ENCODE measurements around the gene FRMPD4.

Gene FRMPD4

GRCh38 chrX:12580548-12580947 is 442.3 kb downstream of the FRMPD4 start:
- H2AFZ ChIP-seq (ENCODE audit: low read length), result no peak overlapping the region
- H3K9ac ChIP-seq (ENCODE audit: low read length), result no peak overlapping the region
- H3F3A ChIP-seq (ENCODE audit: insufficient read depth, low read length), result no peaks in the 10 kb centered on the region
- no peak overlapping the region for H3K4me2 ChIP-seq (ENCODE audit: low read length)
- no peaks in the 10 kb centered on the region for H3K79me2 ChIP-seq (ENCODE audit: insufficient read depth, low read length)
- no peak overlapping the region for H3K27ac ChIP-seq (ENCODE audit: low read depth, low read length, poor library complexity, severe bottlenecking)
- TF ChIP-seq, protein P1, sequence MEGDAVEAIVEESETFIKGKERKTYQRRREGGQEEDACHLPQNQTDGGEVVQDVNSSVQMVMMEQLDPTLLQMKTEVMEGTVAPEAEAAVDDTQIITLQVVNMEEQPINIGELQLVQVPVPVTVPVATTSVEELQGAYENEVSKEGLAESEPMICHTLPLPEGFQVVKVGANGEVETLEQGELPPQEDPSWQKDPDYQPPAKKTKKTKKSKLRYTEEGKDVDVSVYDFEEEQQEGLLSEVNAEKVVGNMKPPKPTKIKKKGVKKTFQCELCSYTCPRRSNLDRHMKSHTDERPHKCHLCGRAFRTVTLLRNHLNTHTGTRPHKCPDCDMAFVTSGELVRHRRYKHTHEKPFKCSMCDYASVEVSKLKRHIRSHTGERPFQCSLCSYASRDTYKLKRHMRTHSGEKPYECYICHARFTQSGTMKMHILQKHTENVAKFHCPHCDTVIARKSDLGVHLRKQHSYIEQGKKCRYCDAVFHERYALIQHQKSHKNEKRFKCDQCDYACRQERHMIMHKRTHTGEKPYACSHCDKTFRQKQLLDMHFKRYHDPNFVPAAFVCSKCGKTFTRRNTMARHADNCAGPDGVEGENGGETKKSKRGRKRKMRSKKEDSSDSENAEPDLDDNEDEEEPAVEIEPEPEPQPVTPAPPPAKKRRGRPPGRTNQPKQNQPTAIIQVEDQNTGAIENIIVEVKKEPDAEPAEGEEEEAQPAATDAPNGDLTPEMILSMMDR (IDR thresholded peaks at IDR 0.05; ENCODE audit: low read length), result no peak
- TF ChIP-seq EZH2 (IDR thresholded peaks at IDR 0.05; ENCODE audit: borderline replicate concordance, low read length), result no peak
- no peaks in the 10 kb centered on the region for H3K9me3 ChIP-seq (ENCODE audit: low read length)
- no peaks in the 10 kb centered on the region for H3K27me3 ChIP-seq (ENCODE audit: insufficient read depth, low read length)
- no peaks in the 10 kb centered on the region for H3K4me1 ChIP-seq (ENCODE audit: insufficient read depth, low read length, severe bottlenecking)
- H3K36me3 ChIP-seq (ENCODE audit: insufficient read depth, low read length), result no peaks in the 10 kb centered on the region
- H3K4me3 ChIP-seq (ENCODE audit: low read depth, low read length, poor library complexity, severe bottlenecking), result no peak overlapping the region
- no peaks in the 10 kb centered on the region for H3K9me2 ChIP-seq (ENCODE audit: low read depth, low read length)
- no peaks in the 10 kb centered on the region for H4K20me1 ChIP-seq (ENCODE audit: insufficient read depth, low read length)

DNA sequence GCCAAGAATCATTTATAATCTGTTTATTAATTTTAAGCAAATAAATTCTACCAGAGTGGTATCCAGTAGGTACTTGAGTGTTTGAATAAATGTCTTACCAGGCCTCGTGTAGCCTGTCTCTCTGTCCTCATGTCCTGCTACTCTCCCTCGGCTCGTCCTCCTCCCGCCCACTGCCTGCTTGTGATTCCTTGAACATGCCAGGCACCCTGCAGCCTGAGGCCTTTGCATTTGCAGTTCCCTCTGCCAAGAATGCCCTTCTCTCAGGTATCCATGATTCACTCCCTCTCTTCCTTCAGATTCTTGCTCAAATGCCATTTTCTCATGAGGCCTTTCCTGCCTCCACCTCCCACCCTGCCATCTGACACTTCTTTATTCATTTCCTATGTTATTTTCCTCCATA is 443.3 kb downstream of the FRMPD4 start:
- Histone ChIP-seq H3K9me2 (ENCODE audit: low read depth, low read length) (no peaks in the 10 kb centered on the region), H3K9me3 (ENCODE audit: low read length) (no peaks in the 10 kb centered on the region), H3K27me3 (ENCODE audit: insufficient read depth, low read length) (no peaks in the 10 kb centered on the region), H3F3A (ENCODE audit: insufficient read depth, low read length) (no peaks in the 10 kb centered on the region), H3K27ac (ENCODE audit: low read depth, low read length, poor library complexity, severe bottlenecking) (no peak overlapping the region), H2AFZ (ENCODE audit: low read length) (no peak overlapping the region), H4K20me1 (ENCODE audit: insufficient read depth, low read length) (no peaks in the 10 kb centered on the region), H3K36me3 (ENCODE audit: insufficient read depth, low read length) (no peaks in the 10 kb centered on the region), H3K79me2 (ENCODE audit: insufficient read depth, low read length) (no peaks in the 10 kb centered on the region), H3K4me2 (ENCODE audit: low read length) (no peak overlapping the region), H3K4me3 (ENCODE audit: low read depth, low read length, poor library complexity, severe bottlenecking) (no peak overlapping the region), H3K9ac (ENCODE audit: low read length) (no peak overlapping the region), H3K4me1 (ENCODE audit: insufficient read depth, low read length, severe bottlenecking) (no peaks in the 10 kb centered on the region)
- TF ChIP-seq EZH2 (IDR thresholded peaks at IDR 0.05; ENCODE audit: borderline replicate concordance, low read length), result no peak
- TF ChIP-seq, protein P1 (IDR thresholded peaks at IDR 0.05; ENCODE audit: low read length), result no peak

GRCh38 chrX:12582649-12583048 is 444.4 kb downstream of the FRMPD4 start:
- H3K9me2 ChIP-seq (ENCODE audit: low read depth, low read length), result no peaks in the 10 kb centered on the region
- H3K4me1 ChIP-seq (ENCODE audit: insufficient read depth, low read length, severe bottlenecking), result no peaks in the 10 kb centered on the region
- H3F3A ChIP-seq (ENCODE audit: insufficient read depth, low read length), result no peaks in the 10 kb centered on the region
- TF ChIP-seq EZH2 (IDR thresholded peaks at IDR 0.05; ENCODE audit: borderline replicate concordance, low read length), result no peak
- TF ChIP-seq, protein P1 (IDR thresholded peaks at IDR 0.05; ENCODE audit: low read length), result no peak
- no peaks in the 10 kb centered on the region for H4K20me1 ChIP-seq (ENCODE audit: insufficient read depth, low read length)
- H3K4me3 ChIP-seq (ENCODE audit: low read depth, low read length, poor library complexity, severe bottlenecking), result no peak overlapping the region
- H3K4me2 ChIP-seq (ENCODE audit: low read length), result no peak overlapping the region
- H3K27ac ChIP-seq (ENCODE audit: low read depth, low read length, poor library complexity, severe bottlenecking), result no peak overlapping the region
- H2AFZ ChIP-seq (ENCODE audit: low read length), result no peak overlapping the region
- H3K9me3 ChIP-seq (ENCODE audit: low read length), result no peaks in the 10 kb centered on the region
- no peak overlapping the region for H3K9ac ChIP-seq (ENCODE audit: low read length)
- no peaks in the 10 kb centered on the region for H3K27me3 ChIP-seq (ENCODE audit: insufficient read depth, low read length)
- no peaks in the 10 kb centered on the region for H3K79me2 ChIP-seq (ENCODE audit: insufficient read depth, low read length)
- no peaks in the 10 kb centered on the region for H3K36me3 ChIP-seq (ENCODE audit: insufficient read depth, low read length)
